ENCODE measurements around the gene GIGYF2.

Gene GIGYF2

GRCh38 chr2:232852676-232853075 lies 155.5 kb downstream of the GIGYF2 start:
- DNase-seq (ENCODE audit: low read depth), result no peak
- TF ChIP-seq CTCF (IDR thresholded peaks at IDR 0.05; ENCODE audit: insufficient read depth, low read depth, low read length, missing control alignments), result no peak
- no peak overlapping the region for H3K4me3 ChIP-seq (ENCODE audit: low read depth, low read length)

- DNase-seq (ENCODE audit: low read depth), result no peak
- no peak overlapping the region for H3K4me3 ChIP-seq (ENCODE audit: low read depth, low read length)
- no peak for TF ChIP-seq CTCF (IDR thresholded peaks at IDR 0.05; ENCODE audit: insufficient read depth, low read depth, low read length, missing control alignments)
These were observed 157.0 kb downstream of the GIGYF2 start for GRCh38 chr2:232854082-232854481.

- no peak for TF ChIP-seq CTCF (IDR thresholded peaks at IDR 0.05; ENCODE audit: insufficient read depth, low read depth, low read length, missing control alignments)
- DNase-seq (ENCODE audit: low read depth), result no peak
- no peak overlapping the region for H3K4me3 ChIP-seq (ENCODE audit: low read depth, low read length)
These were observed 160.0 kb downstream of the GIGYF2 start for GRCh38 chr2:232857158-232857563.

- TF ChIP-seq CTCF (IDR thresholded peaks at IDR 0.05; ENCODE audit: insufficient read depth, low read depth, low read length, missing control alignments), result no peak
- H3K4me3 ChIP-seq (ENCODE audit: low read depth, low read length), result no peak overlapping the region
- DNase-seq (ENCODE audit: low read depth), result no peak
These were observed 162.3 kb downstream of the GIGYF2 start for GRCh38 chr2:232859385-232859916.

GRCh38 chr2:232860593-232861241 lies 163.6 kb downstream of the GIGYF2 start:
- DNase-seq (ENCODE audit: low read depth), result no peak
- TF ChIP-seq CTCF (IDR thresholded peaks at IDR 0.05; ENCODE audit: insufficient read depth, low read depth, low read length, missing control alignments), result no peak
- H3K4me3 ChIP-seq (ENCODE audit: low read depth, low read length), result no peak overlapping the region

- DNase-seq (ENCODE audit: low read depth), result no peak
- H3K4me3 ChIP-seq (ENCODE audit: low read depth, low read length), result no peak overlapping the region
- no peak for TF ChIP-seq CTCF (IDR thresholded peaks at IDR 0.05; ENCODE audit: insufficient read depth, low read depth, low read length, missing control alignments)
These were observed 164.2 kb downstream of the GIGYF2 start for GRCh38 chr2:232861353-232861752.

- DNase-seq (ENCODE audit: low read depth), result no peak
- TF ChIP-seq CTCF (IDR thresholded peaks at IDR 0.05; ENCODE audit: insufficient read depth, low read depth, low read length, missing control alignments), result no peak
- no peak overlapping the region for H3K4me3 ChIP-seq (ENCODE audit: low read depth, low read length)
These were observed 166.9 kb downstream of the GIGYF2 start for GRCh38 chr2:232863996-232864395.
